HEK293 (cell line): ENCODE data around the gene NIBAN1.

Experiments
- CTCF ChIA-PET: fragments of 350-600 bp; formaldehyde crosslinking; extraction: SDS; loops from one replicate; lab custom pipeline; 2021; ENCODE audit warnings: antibody characterized with exemption; lab: Yijun Ruan, JAX
- POLR2A ChIA-PET: fragments of 300-600 bp; formaldehyde crosslinking; extraction: SDS; loops from one replicate; lab custom pipeline; 2020; ENCODE audit warnings: antibody characterized with exemption, inconsistent platforms; lab: Yijun Ruan, JAX
- H3K27ac ChIP-seq: fragments of 200-500 bp; sonication (Bioruptor generic); 2 replicates; pipeline ENCODE4 v1.5.1; 2014; ENCODE audit warnings: low read depth, low read length, control low read depth, inconsistent platforms; ENCODE audit errors: extremely low read depth
- H3K36me3 ChIP-seq, 2 experiments: fragments of 200-500 bp in 1 of 2; sonication (Bioruptor generic) in 1 of 2; 1 replicate in 1 of 2; 2 replicates in 1 of 2; pipeline ENCODE4 v1.5.1; 2014 to 2017; ENCODE audit warnings: inconsistent platforms in 2 of 2, low read length in 2 of 2; ENCODE audit not compliant: control insufficient read depth in 2 of 2, insufficient read depth in 1 of 2
- H3K4me1 ChIP-seq: fragments of 200-500 bp; sonication (Bioruptor generic); 2 replicates; pipeline ENCODE4 v1.5.1; 2014; ENCODE audit warnings: mild to moderate bottlenecking, low read length, inconsistent platforms; ENCODE audit not compliant: control insufficient read depth, insufficient read depth
- H3K4me3 ChIP-seq: 2 replicates; pipeline ENCODE4 v1.5.1; 2011; ENCODE audit warnings: low read depth, mild to moderate bottlenecking, control low read depth, low read length, moderate library complexity
- H3K9me3 ChIP-seq: fragments of 200-500 bp; sonication (Bioruptor generic); 2 replicates; pipeline ENCODE4 v1.5.1; 2014; ENCODE audit warnings: low read depth, low read length, inconsistent platforms; ENCODE audit not compliant: control insufficient read depth, insufficient read depth
- CTCF ChIP-seq: fragments of 450-650 bp; formaldehyde crosslinking; IDR thresholded peaks from 2 replicates; pipeline ENCODE4 v1.5.1; 2016; ENCODE audit warnings: missing biosample characterization, missing genetic modification characterization
- GFI1B ChIP-seq: fragments of 450-650 bp; formaldehyde crosslinking; IDR thresholded peaks from 2 replicates; pipeline ENCODE4 v1.5.1; 2016; ENCODE audit warnings: missing biosample characterization, missing genetic modification characterization
- HOXC10 ChIP-seq: sonication (generic); formaldehyde crosslinking; IDR thresholded peaks from 2 replicates; pipeline ENCODE4 v1.8.1; 2023; ENCODE audit warnings: mild to moderate bottlenecking, missing genetic modification reagents
- KLF9 ChIP-seq: fragments of 450-650 bp; formaldehyde crosslinking; IDR thresholded peaks from 2 replicates; pipeline ENCODE4 v1.5.1; 2016; ENCODE audit warnings: missing biosample characterization, missing genetic modification characterization, low read depth
- PRDM1 ChIP-seq: fragments of 450-650 bp; formaldehyde crosslinking; IDR thresholded peaks from 2 replicates; pipeline ENCODE4; 2016; ENCODE audit warnings: missing biosample characterization, missing genetic modification characterization
- PRDM2 ChIP-seq: fragments of 450-650 bp; formaldehyde crosslinking; IDR thresholded peaks from 2 replicates; pipeline ENCODE4 v1.5.1; 2016; ENCODE audit warnings: missing biosample characterization, missing genetic modification characterization, borderline replicate concordance
- ZBTB49 ChIP-seq: fragments of 450-650 bp; formaldehyde crosslinking; IDR thresholded peaks from 2 replicates; pipeline ENCODE4 v1.5.1; 2016; ENCODE audit warnings: missing biosample characterization, missing genetic modification characterization, low read depth
- ZBTB6 ChIP-seq: fragments of 450-650 bp; formaldehyde crosslinking; IDR thresholded peaks from 2 replicates; pipeline ENCODE4 v1.5.1; 2017; ENCODE audit warnings: missing biosample characterization, missing genetic modification characterization
- ZBTB7A ChIP-seq: fragments of 450-650 bp; formaldehyde crosslinking; IDR thresholded peaks from 2 replicates; pipeline ENCODE4 v1.5.1; 2016; ENCODE audit warnings: low read depth, missing biosample characterization, missing genetic modification characterization
- ZBTB8A ChIP-seq: fragments of 450-650 bp; formaldehyde crosslinking; IDR thresholded peaks from 2 replicates; pipeline ENCODE4 v1.5.1; 2016; ENCODE audit warnings: missing biosample characterization, missing genetic modification characterization
- ZEB2 ChIP-seq: fragments of 450-650 bp; formaldehyde crosslinking; IDR thresholded peaks from 2 replicates; pipeline ENCODE4 v1.5.1; 2016; ENCODE audit warnings: missing biosample characterization, missing genetic modification characterization
- ZNF202 ChIP-seq: fragments of 450-650 bp; formaldehyde crosslinking; IDR thresholded peaks from 2 replicates; pipeline ENCODE4 v1.5.1; 2016; ENCODE audit warnings: missing biosample characterization, missing genetic modification characterization, borderline replicate concordance
- ZNF292 ChIP-seq: fragments of 450-650 bp; formaldehyde crosslinking; IDR thresholded peaks from 2 replicates; pipeline ENCODE4 v1.5.1; 2016; ENCODE audit warnings: low read depth, missing biosample characterization, missing genetic modification characterization, borderline replicate concordance
- ZNF560 ChIP-seq: fragments of 450-650 bp; formaldehyde crosslinking; IDR thresholded peaks from 2 replicates; pipeline ENCODE4 v1.5.1; 2017; ENCODE audit warnings: missing biosample characterization, missing genetic modification characterization, borderline replicate concordance
- ZNF596 ChIP-seq: fragments of 450-650 bp; IDR thresholded peaks from 2 replicates; pipeline ENCODE4 v1.5.0; 2018; ENCODE audit warnings: missing biosample characterization, mild to moderate bottlenecking, missing genetic modification characterization, moderate library complexity
- ZNF600 ChIP-seq: fragments of 450-650 bp; formaldehyde crosslinking; IDR thresholded peaks from 2 replicates; pipeline ENCODE4 v1.5.1; 2016; ENCODE audit warnings: missing biosample characterization, missing genetic modification characterization
- ZNF629 ChIP-seq: fragments of 450-650 bp; formaldehyde crosslinking; IDR thresholded peaks from 2 replicates; pipeline ENCODE4 v1.5.1; 2017; ENCODE audit warnings: missing biosample characterization, missing genetic modification characterization
- ZNF664 ChIP-seq: fragments of 450-650 bp; formaldehyde crosslinking; IDR thresholded peaks from 2 replicates; pipeline ENCODE4 v1.5.1; 2016; ENCODE audit warnings: missing biosample characterization, missing genetic modification characterization
- ZNF777 ChIP-seq: fragments of 450-650 bp; formaldehyde crosslinking; IDR thresholded peaks from 2 replicates; pipeline ENCODE4 v1.5.1; 2017; ENCODE audit warnings: missing biosample characterization, missing genetic modification characterization, borderline replicate concordance

The NIBAN1 gene

DNA sequence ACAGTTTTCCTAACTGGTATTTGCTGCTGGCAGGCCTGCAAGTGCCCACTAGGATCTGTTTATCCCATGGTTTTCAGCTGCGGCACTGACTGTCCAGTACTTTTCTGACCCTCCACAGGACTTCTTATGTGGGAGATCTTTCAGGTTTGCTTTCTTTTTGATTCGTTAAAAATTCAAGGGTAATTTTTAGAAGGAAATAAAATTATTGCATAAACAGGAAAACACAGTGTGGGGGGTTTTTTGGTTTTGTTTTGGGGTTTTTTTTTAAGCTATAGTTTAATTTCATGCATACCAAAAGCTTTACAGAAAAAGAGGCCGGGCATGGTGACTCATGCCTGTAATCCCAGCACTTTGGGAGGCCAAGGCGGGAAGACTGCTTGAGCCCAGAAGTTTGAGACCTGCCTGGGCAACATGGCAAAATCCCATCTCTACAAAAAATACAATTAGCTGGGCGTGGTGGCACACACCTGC lies 3.6 kb downstream of the NIBAN1 start (continued):
- no peak for TF ChIP-seq PRDM2 (tag by site-specific recombination)
- TF ChIP-seq ZNF629 (tag by site-specific recombination): 0 out of 2 replicates have a peak, but pooled peaks have one; percentile 15
- TF ChIP-seq GFI1B (tag by site-specific recombination): no peak
- TF ChIP-seq HOXC10: no peak
- 0 out of 2 replicates have a peak, but pooled peaks have one; percentile 21 for TF ChIP-seq ZEB2

DNA sequence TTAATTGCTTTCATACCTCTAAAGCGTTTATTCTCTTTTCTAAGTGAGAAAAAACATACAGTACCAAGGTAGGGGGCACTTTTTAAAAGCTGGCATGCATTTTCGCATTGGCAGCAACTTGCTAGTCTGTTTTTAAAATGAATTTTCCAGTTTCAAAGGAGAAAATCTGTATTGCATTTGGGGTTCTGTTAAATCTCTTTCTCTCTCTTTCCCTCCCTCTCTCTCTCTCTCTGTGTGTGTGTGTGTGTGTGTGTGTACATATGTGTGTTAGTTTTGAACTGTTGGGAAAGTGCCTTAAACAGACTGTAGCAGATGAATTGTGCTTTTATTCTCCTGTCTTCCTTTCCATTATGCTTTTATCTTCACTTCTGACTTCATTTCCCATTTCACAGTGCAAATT lies 7.3 kb downstream of the NIBAN1 start:
- TF ChIP-seq PRDM1 (tag by site-specific recombination) (peak; percentile 54), ZNF202 (no peak), ZNF596 (tag by site-specific recombination) (0 out of 2 replicates have a peak, but pooled peaks have one; percentile 24)
- Histone ChIP-seq H3K4me1 (no peaks in the 10 kb centered on the region; the same call in 1 of the 2 replicates), H3K36me3 (no peaks in the 10 kb centered on the region), H3K4me3 (no peak overlapping the region), H3K9me3 (no peaks in the 10 kb centered on the region), H3K27ac (no peak overlapping the region)
- POLR2A ChIA-PET: no interaction called here
- CTCF ChIA-PET: no interaction called here

DNA sequence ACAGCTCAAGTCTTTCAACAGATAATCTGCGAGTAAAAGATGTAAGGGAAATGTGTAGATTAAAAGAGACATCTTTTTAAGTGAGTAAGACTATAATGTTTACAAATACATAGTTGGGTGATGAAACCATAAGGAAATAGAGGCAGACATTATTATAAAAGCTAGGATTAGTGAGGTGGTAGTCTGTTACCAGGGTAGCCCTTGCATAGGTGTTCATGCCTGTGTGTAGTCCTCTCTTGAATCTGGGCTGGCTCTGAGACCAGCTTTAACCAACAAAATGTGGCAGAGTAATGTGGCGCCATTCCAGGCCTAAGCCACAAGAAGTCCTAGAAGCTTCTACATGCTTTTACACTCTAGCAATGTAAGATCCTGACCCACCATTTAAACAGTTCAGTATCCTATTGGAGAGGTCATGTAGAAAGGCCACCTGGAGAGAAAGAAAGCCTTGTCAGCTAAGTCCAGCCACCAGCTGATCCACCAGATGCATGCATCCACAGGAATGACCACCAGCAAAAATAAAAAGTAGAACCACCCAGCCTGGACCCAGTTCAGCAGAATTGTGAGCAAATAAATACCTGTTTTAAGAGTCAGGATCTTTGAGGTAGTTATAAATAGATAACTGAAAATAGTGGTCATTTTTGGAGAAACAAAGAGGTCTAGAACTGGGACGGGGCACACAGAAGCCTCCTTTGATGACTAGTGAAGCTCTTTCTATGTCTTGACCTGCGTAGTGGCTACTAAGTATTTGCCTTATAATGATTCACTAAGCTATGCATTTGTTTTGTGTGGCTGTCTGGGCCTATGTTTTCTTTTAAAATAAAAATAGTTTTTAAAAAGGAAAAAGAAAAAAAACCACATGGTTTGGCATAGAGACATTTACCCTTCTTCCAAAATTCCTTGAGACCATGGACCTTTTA lies 8.1 kb downstream of the NIBAN1 start:
- TF ChIP-seq ZNF777 (tag by site-specific recombination) (no peak), ZNF560 (tag by site-specific recombination) (no peak), ZBTB49 (tag by site-specific recombination) (no peak), CTCF (tag by site-specific recombination) (no peak), ZBTB8A (tag by site-specific recombination) (no peak), ZBTB7A (tag by site-specific recombination) (no peak), ZBTB6 (tag by site-specific recombination) (no peak), KLF9 (tag by site-specific recombination) (no peak), ZNF292 (tag by site-specific recombination) (no peak), ZNF600 (tag by site-specific recombination) (no peak), ZNF664 (tag by site-specific recombination) (no peak)
- H3K4me3 ChIP-seq: no peak overlapping the region
- H3K36me3 ChIP-seq: no peaks in the 10 kb centered on the region
- H3K4me1 ChIP-seq: no peaks in the 10 kb centered on the region
- ChIA-PET CTCF (interaction anchor here (1.0 kb wide), 1 partner anchor 161 kb away, joined by 3 read pairs; no protein-coding TSS in a partner anchor), POLR2A (interaction anchor here (1.2 kb wide), 1 partner anchor 8 kb away, joined by 4 read pairs; the partner anchor contains the start of gene NIBAN1)
- H3K27ac ChIP-seq: no peak overlapping the region
- H3K9me3 ChIP-seq: no peaks in the 10 kb centered on the region
